T-cell (primary cell): Measurements from ENCODE around the gene DRICH1. TPM values are rescaled to one million over a fixed set of nuclear protein-coding genes. Genes with fewer than 3 reads are reported as not detected.
"Not testable (repeated sequence)": the region's sequence is repeated elsewhere in the genome, so short reads cannot be mapped to it uniquely, and the experiment has no call there.

Experiments
- ATAC-seq, 4 experiments: fragments of 200-7000 bp in 3 of 4; fragments of 150-1000 bp in 1 of 4; cut with Tn5 transposase; replicated peaks in 1 of 4; 1 replicate in 3 of 4; 2 replicates in 1 of 4; pipeline ENCODE4 v1.10.0; 2021; ENCODE audit warnings: moderate library complexity in 3 of 4, mild to moderate bottlenecking in 2 of 4, moderate number of reproducible peaks in 1 of 4
- CTCF ChIA-PET, 2 donors: fragments of 300-600 bp; sonication (Branson Sonifier 250); formaldehyde crosslinking; loops; one replicate each; lab custom pipeline; 2022; ENCODE audit warnings: antibody characterized with exemption in 2 of 2; lab: Charles Lee
- POLR2A ChIA-PET, 2 donors: fragments of 300-600 bp; sonication (Branson Sonifier 250); formaldehyde crosslinking; loops; one replicate each; lab custom pipeline; 2022; ENCODE audit warnings: antibody characterized with exemption in 2 of 2; lab: Charles Lee
- DNase-seq, 35 experiments: peaks; one replicate each; pipeline versions ENCODE4 v3.0.0 to v3.0.0-alpha.2; 2013 to 2023
- H3K27ac ChIP-seq: one replicate; pipeline ENCODE4 v1.5.1; 2013; ENCODE audit warnings: low read length
- H3K27me3 ChIP-seq, 2 experiments: replicated peaks in 1 of 2; 1 replicate in 1 of 2; 2 replicates in 1 of 2; pipeline versions ENCODE4 v1.6.1 to v1.7.0; 2013; ENCODE audit warnings: low read length in 1 of 2, mixed read lengths in 1 of 2; ENCODE audit not compliant: control insufficient read depth in 2 of 2, insufficient read depth in 2 of 2; ENCODE audit errors: extremely low read depth in 1 of 2
- H3K36me3 ChIP-seq, 2 donors: 1 replicate in 1 of 2; 2 replicates in 1 of 2; pipeline versions ENCODE4 v1.6.1 to v1.7.0; 2013; ENCODE audit warnings: low read length in 1 of 2; ENCODE audit not compliant: control insufficient read depth in 2 of 2, insufficient read depth in 1 of 2; ENCODE audit errors: extremely low read depth in 1 of 2
- H3K4me1 ChIP-seq, 2 experiments: 1 replicate in 1 of 2; 2 replicates in 1 of 2; pipeline versions ENCODE4 v1.6.1 to v1.7.0; 2013; ENCODE audit warnings: low read length in 2 of 2, mixed read lengths in 1 of 2; ENCODE audit not compliant: insufficient read depth in 2 of 2, control insufficient read depth in 1 of 2; ENCODE audit errors: extremely low read depth in 1 of 2
- H3K4me3 ChIP-seq, 2 donors: 1 replicate in 1 of 2; 2 replicates in 1 of 2; pipeline versions ENCODE4 v1.5.1 to v1.7.0; 2013; ENCODE audit warnings: mild to moderate bottlenecking in 2 of 2, low read length in 1 of 2, moderate library complexity in 1 of 2; ENCODE audit not compliant: control insufficient read depth in 1 of 2; ENCODE audit errors: extremely low read depth in 1 of 2
- H3K9me3 ChIP-seq: 2 replicates; pipeline ENCODE4 v1.7.0; 2013
- H3K27ac Mint-ChIP-seq, 2 donors: one replicate each; pipeline ENCODE4 v1.8.0; 2020 to 2021; ENCODE audit warnings: mild to moderate bottlenecking in 2 of 2, mixed read lengths in 2 of 2
- H3K27me3 Mint-ChIP-seq, 2 donors: one replicate each; pipeline ENCODE4 v1.8.0; 2021 to 2022; ENCODE audit warnings: mixed read lengths in 2 of 2
- H3K36me3 Mint-ChIP-seq: one replicate; pipeline ENCODE4 v1.8.0; 2021; ENCODE audit warnings: mixed read lengths
- H3K4me1 Mint-ChIP-seq, 3 donors: one replicate each; pipeline ENCODE4 v1.8.0; 2020 to 2022; ENCODE audit warnings: mixed read lengths in 3 of 3, mild to moderate bottlenecking in 1 of 3
- H3K4me3 Mint-ChIP-seq, 3 donors: one replicate each; pipeline ENCODE4 v1.8.0; 2020 to 2022; ENCODE audit warnings: mild to moderate bottlenecking in 3 of 3, mixed read lengths in 3 of 3, moderate library complexity in 3 of 3
- H3K9me3 Mint-ChIP-seq, 3 donors: one replicate each; pipeline ENCODE4 v1.8.0; 2020 to 2022; ENCODE audit warnings: mixed read lengths in 3 of 3
- WGBS: methylation state at CpG from one replicate; pipeline ENCODE4 v1.1.5; 2013; ENCODE audit warnings: missing lambda C conversion rate; ENCODE audit not compliant: insufficient coverage; 5-methylcytosine and 5-hydroxymethylcytosine counted together
- total RNA-seq, 35 experiments: library from RNA in 6 of 35; stranded (reverse) in 6 of 35; fragments of 120-200 nt in 1 of 35; gene quantifications; one replicate each; pipeline versions ENCODE4 v1.2.1 to v1.2.4 and lab custom pipeline; 2013 to 2026

DRICH1 gene
- total RNA-seq, 5 donors from 2014 or later (not counting 1 experiment from before 2014, with no cell fraction given) = 0.26 to 2.7 (median 1.2) TPM

DNA sequence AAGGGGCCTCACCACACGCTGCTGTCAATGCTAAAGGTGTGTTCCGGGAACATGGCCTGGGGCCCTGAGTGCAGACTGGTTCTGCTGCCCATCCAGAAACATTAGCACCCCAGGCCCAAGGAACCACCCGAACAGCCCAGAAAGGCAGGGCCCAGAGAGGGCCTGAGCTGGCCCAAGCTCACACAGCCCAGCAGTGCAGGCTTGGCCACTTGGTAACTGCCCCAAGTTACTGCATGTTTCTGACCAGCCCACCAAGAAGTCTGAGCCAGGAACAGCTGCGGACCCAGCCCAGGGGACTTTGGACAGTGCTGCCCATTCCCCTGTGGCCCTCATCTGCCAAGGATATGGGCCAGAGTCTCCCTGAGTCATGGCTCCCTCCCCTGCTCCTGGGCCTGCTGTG, 39.3 kb upstream of the DRICH1 start:
- H3K36me3 ChIP-seq, H3K27ac Mint-ChIP-seq, ATAC-seq, H3K4me3 ChIP-seq, H3K4me3 Mint-ChIP-seq, H3K9me3 Mint-ChIP-seq, CTCF ChIA-PET, POLR2A ChIA-PET, H3K9me3 ChIP-seq, DNase-seq, H3K27me3 Mint-ChIP-seq, H3K27ac ChIP-seq, H3K36me3 Mint-ChIP-seq, H3K27me3 ChIP-seq, H3K4me1 Mint-ChIP-seq: not testable (repeated sequence)
- peaks cover 0 to 16% of the 10 kb centered on the region in 2 experiments for H3K4me1 ChIP-seq
- no CpG with 5 or more reads among the region's 4 CpGs for WGBS

DNA sequence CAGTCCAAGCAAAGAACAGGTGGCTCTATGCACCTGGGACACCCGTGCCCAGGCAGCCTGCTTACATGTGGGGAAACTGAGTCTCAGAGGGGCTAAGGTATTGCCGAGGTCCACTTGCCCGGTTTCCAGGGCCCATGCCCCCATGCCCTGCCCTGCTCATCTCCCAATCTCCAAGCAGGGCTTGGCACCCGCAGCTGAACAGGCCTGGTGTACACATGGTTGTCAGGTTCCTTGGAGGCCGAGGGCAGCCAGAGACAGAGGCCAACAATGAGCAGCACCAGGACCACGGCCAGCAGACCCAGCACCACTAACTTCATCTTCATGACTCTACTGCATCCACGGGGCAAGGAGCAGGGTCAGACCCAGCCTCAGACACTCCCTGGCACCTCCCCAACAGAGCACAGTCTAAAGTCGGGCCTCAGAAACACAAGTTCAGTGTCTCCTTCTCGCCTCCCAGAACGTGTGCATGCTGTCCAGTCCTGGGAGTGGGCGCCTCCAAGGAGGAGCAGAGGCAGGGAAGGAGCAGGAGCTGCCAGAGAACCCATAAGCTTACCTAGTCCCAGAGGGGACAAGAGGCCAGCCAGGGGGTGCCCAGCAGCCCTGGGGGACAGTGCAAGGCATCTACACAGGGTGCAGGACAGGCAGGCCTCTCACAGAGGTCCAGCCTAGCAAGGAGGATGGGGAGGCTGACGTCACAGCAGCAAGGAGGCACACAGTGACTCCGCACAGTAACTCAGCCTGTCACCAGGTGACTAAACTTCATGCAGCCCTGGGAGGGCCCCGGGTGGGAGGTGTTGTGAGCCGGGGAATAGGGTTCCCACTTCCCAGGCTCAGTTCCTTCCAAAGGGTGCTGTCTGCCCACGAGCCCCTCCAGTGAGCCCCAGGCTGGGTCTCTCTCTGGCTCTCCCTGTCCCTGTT, 38.5 kb upstream of the DRICH1 start:
- H3K4me1 ChIP-seq = peaks cover 0 to 8% of the 10 kb centered on the region in 2 experiments
- Mint-ChIP-seq H3K9me3 (no peaks in the 10 kb centered on the region), H3K27me3 (no peaks in the 10 kb centered on the region), H3K36me3 (peaks cover 8% of the 10 kb centered on the region), H3K27ac (no peak overlapping the region), H3K4me1 (peaks cover 0 to 2% (median 2%) of the 10 kb centered on the region in 3 donors), H3K4me3 (no peak overlapping the region)
- DNase-seq = no peak
- WGBS = 93% methylated on average over 10 of the region's 16 CpGs
- POLR2A ChIA-PET = no interaction called here
- no peak overlapping the region for H3K4me3 ChIP-seq
- ATAC-seq = no peak
- CTCF ChIA-PET = no interaction called here
- H3K36me3 ChIP-seq = peaks cover 0 to 4% of the 10 kb centered on the region in 2 donors
- H3K27me3 ChIP-seq = no peaks in the 10 kb centered on the region
- H3K9me3 ChIP-seq = no peaks in the 10 kb centered on the region
- H3K27ac ChIP-seq = no peak overlapping the region

DNA sequence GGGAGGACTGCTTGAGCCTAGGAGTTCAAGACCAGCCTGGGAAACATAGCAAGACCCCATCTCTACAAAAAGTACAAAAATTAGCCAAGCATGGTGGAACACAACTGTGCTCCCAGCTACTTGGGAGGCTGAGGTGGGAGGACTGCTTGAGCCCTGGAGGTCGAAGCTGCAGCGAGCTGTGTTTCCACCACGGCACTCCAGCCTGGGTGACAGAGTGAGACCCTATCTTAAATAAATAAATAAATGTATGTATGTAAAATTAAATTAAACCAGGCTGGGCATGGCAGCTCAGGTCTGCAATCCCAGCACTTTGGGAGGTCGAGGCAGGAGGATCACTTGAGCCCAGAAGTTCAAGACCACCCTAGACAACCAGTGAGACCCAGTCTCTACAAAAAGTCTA, 28.3 kb upstream of the DRICH1 start:
- H3K27ac Mint-ChIP-seq = not testable (repeated sequence)
- CTCF ChIA-PET = interaction anchor here in 1 of 2 donors (0.6 kb wide), 1 partner anchor 18 kb away, joined by 3 read pairs; no protein-coding TSS in a partner anchor

DNA sequence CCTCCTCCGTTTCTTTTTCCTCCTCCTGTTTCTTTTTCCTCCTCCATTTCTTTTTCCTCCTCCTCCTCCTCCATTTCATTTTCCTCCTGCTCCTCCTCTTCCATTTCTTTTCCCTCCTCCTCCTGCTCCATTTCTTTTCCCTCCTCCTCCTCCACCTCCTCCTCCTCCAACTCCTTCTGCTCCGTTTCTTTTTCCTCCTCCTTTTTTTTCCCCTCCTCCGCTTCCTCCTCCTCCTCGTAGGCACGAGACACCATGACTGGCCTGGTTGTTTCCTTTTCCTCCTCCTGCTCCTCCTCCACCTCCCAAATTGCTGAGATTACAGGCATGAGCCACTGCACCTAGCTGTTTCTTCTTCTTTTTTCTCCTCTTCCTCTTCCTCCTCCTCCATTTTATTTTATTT, 25.6 kb upstream of the DRICH1 start:
- no peaks in the 10 kb centered on the region for H3K27me3 Mint-ChIP-seq
- WGBS = 91% methylated on average over 5 of the region's 5 CpGs
- ATAC-seq (no peak), DNase-seq (no peak)
- H3K9me3 ChIP-seq = no peaks in the 10 kb centered on the region
- CTCF ChIA-PET = no interaction called here
- H3K27me3 ChIP-seq = no peaks in the 10 kb centered on the region
- H3K36me3 Mint-ChIP-seq = peaks cover 30% of the 10 kb centered on the region
- no peak overlapping the region for H3K4me3 ChIP-seq
- H3K36me3 ChIP-seq = peaks cover 7 to 14% of the 10 kb centered on the region in 2 donors
- H3K27ac ChIP-seq = no peak overlapping the region
- H3K4me1 Mint-ChIP-seq = peaks cover 0 to 2% (median 0%) of the 10 kb centered on the region in 3 donors
- H3K4me1 ChIP-seq = no peaks in the 10 kb centered on the region
- no peaks in the 10 kb centered on the region for H3K9me3 Mint-ChIP-seq
- no peak overlapping the region for H3K4me3 Mint-ChIP-seq
- POLR2A ChIA-PET = no interaction called here
- H3K27ac Mint-ChIP-seq = no peak overlapping the region

More for the DNA sequence above, 28.3 kb upstream of the DRICH1 start:
- H3K4me3 Mint-ChIP-seq, H3K27ac ChIP-seq, H3K9me3 Mint-ChIP-seq, POLR2A ChIA-PET, H3K9me3 ChIP-seq, H3K27me3 Mint-ChIP-seq, H3K4me3 ChIP-seq, DNase-seq, H3K27me3 ChIP-seq, H3K4me1 ChIP-seq, H3K4me1 Mint-ChIP-seq, ATAC-seq: not testable (repeated sequence)
- H3K36me3 ChIP-seq = peaks cover 7 to 12% of the 10 kb centered on the region in 2 donors
- WGBS = 86% methylated on average over 1 of the region's 4 CpGs
- H3K36me3 Mint-ChIP-seq = peaks cover 45% of the 10 kb centered on the region

DNA sequence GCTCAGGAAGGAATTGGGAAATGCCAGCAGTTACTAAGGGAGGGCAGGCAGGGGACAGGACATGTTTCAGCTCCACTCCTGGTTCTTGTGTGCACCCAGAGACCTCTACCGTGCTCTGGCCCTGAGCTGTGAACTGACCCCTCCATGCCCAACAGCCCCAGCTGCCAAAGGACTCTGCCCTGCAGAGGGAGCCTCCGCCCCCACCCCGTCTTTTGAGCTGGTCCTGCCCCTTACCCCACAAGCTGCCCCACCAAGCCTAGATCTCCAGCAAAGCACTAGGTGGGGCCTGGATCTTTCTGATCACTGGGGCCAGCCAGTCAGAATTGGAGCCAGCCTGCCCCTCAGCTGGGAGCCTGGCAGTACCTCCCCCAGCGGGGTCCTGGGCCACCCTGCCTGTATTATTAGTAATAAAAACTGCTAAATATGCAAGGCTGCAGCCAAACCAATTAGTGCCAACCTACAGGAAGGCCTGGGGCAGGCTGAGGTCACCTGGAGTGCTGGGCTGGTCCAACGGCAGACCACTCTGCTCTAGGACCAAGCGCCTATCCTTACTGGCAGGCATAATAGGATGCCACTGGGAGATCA, 23.9 kb upstream of the DRICH1 start:
- no peak overlapping the region for H3K27ac Mint-ChIP-seq
- Histone ChIP-seq H3K4me1 (no peaks in the 10 kb centered on the region), H3K4me3 (no peak overlapping the region), H3K27ac (no peak overlapping the region), H3K9me3 (no peaks in the 10 kb centered on the region), H3K36me3 (peaks cover 9 to 18% of the 10 kb centered on the region in 2 donors), H3K27me3 (no peaks in the 10 kb centered on the region)
- no peak for ATAC-seq
- DNase-seq = no peak
- WGBS = 86% methylated on average over 5 of the region's 6 CpGs
- no peak overlapping the region for H3K4me3 Mint-ChIP-seq
- ChIA-PET CTCF (no interaction called here), POLR2A (no interaction called here)
- no peaks in the 10 kb centered on the region for H3K9me3 Mint-ChIP-seq
- H3K4me1 Mint-ChIP-seq = no peaks in the 10 kb centered on the region
- H3K27me3 Mint-ChIP-seq = no peaks in the 10 kb centered on the region
- peaks cover 23% of the 10 kb centered on the region for H3K36me3 Mint-ChIP-seq

DNA sequence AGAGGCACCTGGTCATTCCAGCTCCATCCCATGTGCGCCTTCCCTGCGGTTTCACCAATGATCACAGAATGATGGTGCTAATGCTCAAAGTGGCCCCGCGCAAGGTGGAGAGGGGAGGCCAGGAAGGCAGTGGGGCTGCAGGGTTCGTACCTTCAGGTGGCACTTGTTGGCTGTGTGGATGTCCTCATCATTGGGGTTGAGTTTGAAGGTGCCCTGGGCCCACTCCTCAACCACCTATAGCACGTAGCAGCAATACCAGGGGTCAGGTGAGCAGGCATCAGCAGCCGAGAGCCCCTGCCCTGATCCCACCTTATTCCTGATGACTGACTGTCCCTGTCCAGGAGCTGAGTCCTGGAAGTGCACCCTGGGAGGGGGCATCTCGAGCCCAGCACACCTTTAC, 20.6 kb upstream of the DRICH1 start:
- POLR2A ChIA-PET = no interaction called here
- H3K36me3 Mint-ChIP-seq = peaks cover 4% of the 10 kb centered on the region
- ATAC-seq (no peak), DNase-seq (no peak)
- no peaks in the 10 kb centered on the region for H3K27me3 ChIP-seq
- H3K9me3 ChIP-seq = no peaks in the 10 kb centered on the region
- H3K27me3 Mint-ChIP-seq = no peaks in the 10 kb centered on the region
- 100% methylated on average over 4 of the region's 8 CpGs for WGBS
- no peak overlapping the region for H3K4me3 Mint-ChIP-seq
- no peak overlapping the region for H3K27ac ChIP-seq
- no peaks in the 10 kb centered on the region for H3K4me1 Mint-ChIP-seq
- H3K36me3 ChIP-seq = peaks cover 3 to 7% of the 10 kb centered on the region in 2 donors
- H3K9me3 Mint-ChIP-seq = no peaks in the 10 kb centered on the region
- no peak overlapping the region for H3K27ac Mint-ChIP-seq
- no peak overlapping the region for H3K4me3 ChIP-seq
- CTCF ChIA-PET = no interaction called here
- H3K4me1 ChIP-seq = no peaks in the 10 kb centered on the region
